Measurements from ENCODE around the gene ADARB1. TPM values are rescaled to one million over a fixed set of nuclear protein-coding genes. Genes with fewer than 3 reads are reported as not detected.
"Not testable (repeated sequence)": the region's sequence is repeated elsewhere in the genome, so short reads cannot be mapped to it uniquely, and the experiment has no call there.

Gene ADARB1
- total and polyA plus RNA-seq, 8 donors, result 23.8 to 53.4 (median 30.2) TPM

- TF ChIP-seq CTCF (IDR thresholded peaks at IDR 0.05), result no peak
- Histone ChIP-seq H3K27ac (peak overlapping the region; percentile 46 to 76), H3K9me3 (no peaks in the 10 kb centered on the region), H3K36me3 (no peaks in the 10 kb centered on the region), H3K4me1 (peaks cover 17 to 57% of the 10 kb centered on the region in 2 donors), H3K4me3 (no peak overlapping the region), H3K27me3 (no peaks in the 10 kb centered on the region)
- intact Hi-C loops (cut with DNase I), result loop anchor here (5.0 to 10.0 kb wide), 2 partner anchors 175 to 182 kb away; no protein-coding TSS in a partner anchor
- DNase-seq, result peak in 1 of 4 donors; percentile 76
- ATAC-seq, result peak; percentile 25
These were observed 55.0 kb downstream of the ADARB1 start for GRCh38 chr21:45129189-45129923.

GRCh38 chr21:45130324-45130774, 56.0 kb downstream of the ADARB1 start:
- peak; percentile 52 for ATAC-seq
- Histone ChIP-seq H3K9me3 (no peaks in the 10 kb centered on the region), H3K27me3 (no peaks in the 10 kb centered on the region), H3K4me3 (no peak overlapping the region), H3K4me1 (peaks cover 17 to 57% of the 10 kb centered on the region in 2 donors), H3K36me3 (no peaks in the 10 kb centered on the region), H3K27ac (peak overlapping the region; percentile 64 to 76)
- intact Hi-C loops (cut with DNase I), result no loop called here
- no peak for TF ChIP-seq CTCF (IDR thresholded peaks at IDR 0.05)
- DNase-seq, result peak in 2 of 4 donors; percentile 47 to 64

- no peak overlapping the region for H3K4me3 ChIP-seq
- ATAC-seq (no peak), DNase-seq (peak in 1 of 4 donors; percentile 69)
- no peaks in the 10 kb centered on the region for H3K36me3 ChIP-seq
- H3K27me3 ChIP-seq, result no peaks in the 10 kb centered on the region
- peak overlapping the region; percentile 64 to 76 for H3K27ac ChIP-seq
- H3K4me1 ChIP-seq, result peaks cover 17 to 57% of the 10 kb centered on the region in 2 donors
- no peaks in the 10 kb centered on the region for H3K9me3 ChIP-seq
- TF ChIP-seq CTCF (IDR thresholded peaks at IDR 0.05), result no peak
- intact Hi-C loops (cut with DNase I), result no loop called here
These were observed 57.2 kb downstream of the ADARB1 start for GRCh38 chr21:45131537-45131999.

GRCh38 chr21:45132841-45133573, 58.6 kb downstream of the ADARB1 start:
- peaks cover 17 to 56% of the 10 kb centered on the region in 2 donors for H3K4me1 ChIP-seq
- intact Hi-C loops (cut with DNase I), result no loop called here
- H3K9me3 ChIP-seq, result no peaks in the 10 kb centered on the region
- no peaks in the 10 kb centered on the region for H3K36me3 ChIP-seq
- TF ChIP-seq CTCF (IDR thresholded peaks at IDR 0.05), result no peak
- no peak overlapping the region for H3K4me3 ChIP-seq
- DNase-seq (peak in 1 of 4 donors; percentile 65), ATAC-seq (no peak)
- H3K27ac ChIP-seq, result peak overlapping the region; percentile 22 to 43
- no peaks in the 10 kb centered on the region for H3K27me3 ChIP-seq

- intact Hi-C loops (cut with DNase I); H3K36me3 ChIP-seq; ATAC-seq; H3K4me3 ChIP-seq; H3K9me3 ChIP-seq; H3K27me3 ChIP-seq: not testable (repeated sequence)
- Histone ChIP-seq H3K27ac (peak overlapping the region in 1 of 2 donors; percentile 22), H3K4me1 (peaks cover 17 to 48% of the 10 kb centered on the region in 2 donors)
- peak in 1 of 4 donors; percentile 62 for DNase-seq
These were observed 59.3 kb downstream of the ADARB1 start for GRCh38 chr21:45133574-45134278.

Measured in left lung (tissue), 10 donors.